ENCODE results near the gene CXCL13.
"Not testable (repeated sequence)": the region's sequence is repeated elsewhere in the genome, so short reads cannot be mapped to it uniquely, and the experiment has no call there.

Gene CXCL13, protein sequence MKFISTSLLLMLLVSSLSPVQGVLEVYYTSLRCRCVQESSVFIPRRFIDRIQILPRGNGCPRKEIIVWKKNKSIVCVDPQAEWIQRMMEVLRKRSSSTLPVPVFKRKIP

GRCh38 chr4:77605210-77605902 is at the start of gene CXCL13:
CXCL13 (plus strand) TSS chr4:77605820; CDS start chr4:77605866, 46 bp downstream.
- DNase-seq = no peak

GRCh38 chr4:77560170-77560569 is 45.5 kb upstream of the CXCL13 start:
- no peak for DNase-seq

DNA sequence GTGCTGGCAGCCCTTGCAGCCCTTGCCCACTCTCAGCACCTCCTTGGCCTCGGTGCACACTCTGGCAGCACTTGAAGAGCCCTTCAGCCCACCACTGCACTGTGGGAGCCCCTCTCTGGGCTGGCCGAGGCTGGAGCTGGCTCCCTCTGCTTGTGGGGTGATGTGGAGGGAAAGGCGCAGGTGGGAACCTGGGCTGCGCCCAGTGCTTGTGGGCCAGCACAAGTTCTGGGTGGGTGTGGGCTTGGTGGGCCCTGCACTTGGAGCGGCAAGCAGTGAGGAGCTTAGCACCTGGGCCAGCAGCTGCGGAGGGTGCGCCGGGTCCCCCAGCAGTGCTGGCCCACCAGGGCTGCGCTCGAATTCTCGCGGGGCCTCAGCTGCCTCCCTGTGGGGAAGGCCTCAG is 43.9 kb upstream of the CXCL13 start:
- not testable (repeated sequence) for DNase-seq

- no peak for DNase-seq
These were observed 41.4 kb upstream of the CXCL13 start for GRCh38 chr4:77564231-77564630.

DNA sequence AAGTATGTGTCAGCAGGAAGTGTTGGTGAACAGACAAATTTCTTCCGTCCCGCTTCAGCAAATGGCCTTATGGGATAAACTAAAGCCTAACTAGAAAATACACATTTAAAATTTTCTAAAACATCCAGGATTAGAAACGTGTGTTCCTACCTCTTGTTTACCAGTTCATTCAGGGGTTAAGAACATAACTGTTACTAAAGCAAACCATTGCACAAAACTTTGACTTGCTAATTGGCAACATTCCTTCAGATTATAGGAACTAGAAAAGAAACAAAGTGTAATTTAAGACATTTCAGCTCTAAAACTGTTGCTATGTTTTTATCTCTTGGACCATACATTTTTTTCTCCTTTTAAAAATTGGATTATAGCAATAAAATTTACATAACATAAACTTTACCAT is 39.5 kb upstream of the CXCL13 start:
- no peak for DNase-seq

DNA sequence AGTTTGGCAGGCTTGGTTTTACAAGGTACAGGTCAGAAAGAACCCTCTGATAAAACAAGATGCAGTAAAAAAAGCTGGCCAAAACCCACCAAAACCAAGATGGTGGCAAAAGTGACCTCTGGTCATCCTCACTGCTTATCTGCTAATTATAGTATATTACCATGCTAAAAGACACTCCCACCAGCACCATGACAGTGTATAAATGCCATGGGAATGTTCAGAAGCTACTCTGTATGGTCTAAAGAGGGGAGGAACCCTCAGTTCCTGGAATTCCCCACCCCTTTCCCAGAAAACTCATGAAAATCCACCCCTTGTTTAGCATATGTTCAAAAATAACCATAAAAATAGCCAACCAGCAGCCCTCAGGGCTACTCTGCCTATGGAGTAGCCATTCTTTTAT is 38.1 kb upstream of the CXCL13 start:
- DNase-seq = no peak

GRCh38 chr4:77570508-77571214 is 35.0 kb upstream of the CXCL13 start:
- not testable (repeated sequence) for DNase-seq

GRCh38 chr4:77576351-77576750 is 29.3 kb upstream of the CXCL13 start:
- DNase-seq = no peak

DNA sequence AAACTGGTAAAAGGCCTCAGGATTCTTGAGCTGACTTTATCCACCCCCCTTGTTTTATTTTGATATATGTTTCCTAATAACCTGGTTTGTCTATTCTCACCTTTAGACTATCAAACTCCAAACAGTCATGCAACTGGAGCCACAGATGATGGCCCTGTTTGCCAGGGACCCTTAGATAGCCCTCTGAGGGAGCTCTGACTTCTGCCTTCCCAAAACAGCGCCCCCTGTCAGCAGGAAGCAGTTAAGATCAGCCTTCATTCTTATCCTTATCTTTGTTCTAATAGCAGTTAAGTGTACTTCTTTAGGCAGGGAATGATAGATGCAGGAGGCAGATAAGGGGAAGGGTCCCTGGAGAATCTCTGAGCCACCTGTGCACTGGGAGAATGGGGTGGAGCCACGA is 27.5 kb upstream of the CXCL13 start:
- DNase-seq = no peak

DNA sequence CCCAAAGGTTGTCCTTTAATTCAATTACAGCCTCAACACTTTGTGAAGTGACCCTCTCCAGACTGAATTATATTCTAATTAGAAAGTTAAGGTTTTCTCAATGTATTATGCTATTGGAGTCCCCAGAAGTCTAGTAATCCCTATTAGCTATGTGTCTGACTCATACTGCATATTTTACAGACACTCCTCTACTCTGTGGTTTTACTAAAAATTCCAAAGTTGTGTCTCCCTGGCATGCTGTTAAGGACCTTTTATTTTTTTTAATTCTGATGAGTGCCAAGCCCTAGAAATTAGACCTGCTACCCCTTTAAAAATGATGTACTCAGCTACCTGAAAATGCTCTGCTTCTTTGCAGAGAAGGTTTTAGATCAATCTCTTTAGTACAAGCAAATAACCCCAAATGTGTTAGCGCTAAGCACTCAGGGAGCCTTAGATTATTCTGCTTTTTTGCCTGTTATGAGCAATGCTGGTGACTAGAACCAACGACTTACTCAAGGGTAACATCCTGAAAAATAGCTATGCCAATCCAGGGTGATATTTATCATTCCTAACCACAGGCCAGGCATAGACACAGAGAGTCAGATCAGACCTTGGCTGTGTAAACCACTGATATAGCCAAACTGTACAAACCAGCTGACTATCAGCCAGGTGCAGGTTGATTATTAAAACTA is 26.1 kb upstream of the CXCL13 start:
- DNase-seq = no peak

DNA sequence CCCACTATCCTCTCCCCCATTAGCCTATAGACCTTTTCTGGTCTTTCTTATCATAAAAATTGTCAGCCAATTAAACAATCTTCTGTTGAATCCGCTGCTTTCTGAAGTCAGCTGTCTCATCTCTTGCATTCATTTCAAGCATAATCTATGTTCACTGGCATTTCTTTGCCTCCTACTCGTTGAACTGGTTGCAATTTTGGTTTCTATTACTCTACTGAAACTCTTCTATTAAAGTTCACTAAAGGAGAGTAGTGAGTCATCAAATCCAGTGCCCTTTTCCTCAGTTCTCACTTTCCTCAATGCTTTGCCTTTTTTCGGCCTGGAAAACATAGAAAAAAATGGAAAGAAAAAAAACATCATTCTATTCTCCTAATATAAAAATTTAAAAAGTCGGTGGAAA is 23.9 kb upstream of the CXCL13 start:
- DNase-seq = no peak

GRCh38 chr4:77582156-77582555 is 23.5 kb upstream of the CXCL13 start:
- DNase-seq = no peak

DNA sequence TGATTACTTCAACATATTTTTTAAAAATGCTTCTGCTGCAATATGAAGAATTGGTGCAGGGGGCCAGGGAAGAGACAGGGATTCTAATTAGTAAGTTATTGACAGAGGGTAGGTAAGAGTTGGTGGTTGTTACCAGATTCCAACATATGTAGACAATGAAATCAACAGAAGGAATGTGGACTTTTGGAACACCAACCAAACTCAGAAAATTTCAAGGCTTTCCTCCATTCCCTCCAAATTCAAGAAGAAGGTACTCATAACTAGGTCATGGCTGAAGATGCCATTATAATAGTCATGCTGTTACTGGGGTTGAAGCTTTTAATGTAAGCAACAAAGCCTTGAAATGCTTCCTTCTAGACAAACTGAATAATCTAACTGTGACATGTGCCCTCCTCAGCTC is 22.9 kb upstream of the CXCL13 start:
- DNase-seq = no peak

- no peak for DNase-seq
These were observed 18.7 kb upstream of the CXCL13 start for GRCh38 chr4:77586951-77587383.

DNA sequence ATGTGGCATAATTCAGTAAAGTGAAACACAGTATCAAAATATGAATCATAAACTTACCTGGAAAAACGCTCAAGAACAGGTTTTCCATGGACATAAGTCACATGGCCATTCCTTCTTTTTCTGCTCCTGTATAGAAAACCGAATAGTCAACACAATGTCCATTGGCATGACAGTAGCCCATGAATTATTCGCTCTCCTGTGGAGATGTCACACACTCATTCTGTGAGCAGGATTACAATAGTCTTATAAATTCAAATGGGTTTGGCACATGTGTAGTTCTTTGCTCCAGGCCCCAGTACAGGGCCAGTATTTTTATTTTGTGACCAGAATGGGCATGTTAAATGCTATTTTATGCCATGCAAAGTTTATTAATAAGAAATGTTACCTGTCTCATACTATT is 15.1 kb upstream of the CXCL13 start:
- no peak for DNase-seq

DNA sequence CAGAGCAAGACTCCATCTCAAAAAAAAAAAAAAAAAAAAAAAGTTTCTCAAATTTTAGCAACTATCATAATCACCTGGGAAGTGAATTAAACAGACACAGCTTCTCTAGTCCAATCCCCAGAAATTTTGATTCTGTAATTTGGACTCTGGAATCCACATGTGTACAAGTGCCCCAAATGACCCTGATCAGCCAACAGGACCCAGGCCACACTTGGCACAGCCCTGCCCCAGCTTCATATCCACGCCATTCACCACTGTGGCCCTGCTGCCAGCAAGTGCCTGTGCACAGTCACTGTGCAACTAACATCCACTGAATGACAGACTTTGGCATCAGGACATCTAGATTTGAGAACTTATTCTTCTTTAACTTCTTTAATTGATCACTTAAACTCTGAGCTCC is 14.1 kb upstream of the CXCL13 start:
- DNase-seq = no peak

DNA sequence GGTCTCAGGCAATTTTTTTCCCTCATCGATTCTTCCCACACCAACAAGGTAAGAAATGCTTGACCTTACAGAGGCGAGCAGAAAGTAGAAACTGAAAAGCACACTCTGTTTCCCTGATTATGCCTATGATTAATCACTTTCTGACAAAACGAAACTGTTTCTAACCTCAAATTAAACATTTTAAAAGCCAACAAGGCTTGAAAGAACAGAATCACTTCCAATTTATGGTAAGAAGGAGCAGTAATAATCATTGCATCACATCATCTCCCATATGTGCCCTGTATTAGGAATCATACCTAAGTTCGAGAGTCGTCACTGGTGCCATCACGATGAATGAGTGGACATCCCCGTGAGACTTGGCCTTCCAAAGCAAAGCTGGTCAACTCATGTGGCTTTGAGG is 12.5 kb upstream of the CXCL13 start:
- no peak for DNase-seq

DNA sequence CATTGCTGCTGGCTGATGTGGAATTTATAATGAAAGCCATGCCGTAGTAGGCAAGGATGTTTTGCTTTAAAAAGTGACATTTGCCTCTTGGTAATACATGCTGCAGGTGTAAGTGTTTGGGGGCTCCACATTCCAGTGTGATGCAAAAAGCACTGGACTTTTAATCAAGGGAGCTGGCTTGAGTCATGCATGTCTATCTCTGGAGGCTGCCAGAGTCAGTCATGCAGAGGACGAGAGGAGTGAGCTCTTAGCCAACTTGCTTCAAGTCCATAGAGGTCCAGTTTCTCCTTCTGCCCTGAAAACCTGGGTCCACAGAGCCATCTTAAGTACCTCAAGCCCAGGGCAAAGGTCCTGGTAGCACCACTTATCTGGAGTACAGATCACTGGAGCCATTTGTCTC is 11.6 kb upstream of the CXCL13 start:
- DNase-seq = no peak

- DNase-seq = no peak
These were observed 10.2 kb upstream of the CXCL13 start for GRCh38 chr4:77595364-77595973.

DNA sequence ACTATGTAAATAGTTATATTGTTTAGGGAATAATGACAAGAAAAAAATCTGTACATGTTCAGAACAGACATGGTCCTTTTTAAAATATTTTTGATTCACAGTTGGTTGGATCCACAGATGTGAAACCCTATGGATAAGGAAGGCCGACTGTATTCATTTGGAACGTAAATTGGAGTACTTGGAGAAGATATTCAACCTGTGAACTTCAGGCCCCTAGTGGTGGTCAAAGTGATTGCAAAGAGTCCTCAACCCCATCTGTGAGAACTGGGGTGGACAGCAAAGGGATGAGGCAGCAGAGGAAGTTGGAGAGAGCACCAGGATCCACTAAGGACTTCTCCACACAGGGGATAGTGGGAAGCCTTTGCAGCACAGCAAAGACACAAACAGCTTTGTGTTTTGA is 6.2 kb upstream of the CXCL13 start:
- DNase-seq = no peak

DNA sequence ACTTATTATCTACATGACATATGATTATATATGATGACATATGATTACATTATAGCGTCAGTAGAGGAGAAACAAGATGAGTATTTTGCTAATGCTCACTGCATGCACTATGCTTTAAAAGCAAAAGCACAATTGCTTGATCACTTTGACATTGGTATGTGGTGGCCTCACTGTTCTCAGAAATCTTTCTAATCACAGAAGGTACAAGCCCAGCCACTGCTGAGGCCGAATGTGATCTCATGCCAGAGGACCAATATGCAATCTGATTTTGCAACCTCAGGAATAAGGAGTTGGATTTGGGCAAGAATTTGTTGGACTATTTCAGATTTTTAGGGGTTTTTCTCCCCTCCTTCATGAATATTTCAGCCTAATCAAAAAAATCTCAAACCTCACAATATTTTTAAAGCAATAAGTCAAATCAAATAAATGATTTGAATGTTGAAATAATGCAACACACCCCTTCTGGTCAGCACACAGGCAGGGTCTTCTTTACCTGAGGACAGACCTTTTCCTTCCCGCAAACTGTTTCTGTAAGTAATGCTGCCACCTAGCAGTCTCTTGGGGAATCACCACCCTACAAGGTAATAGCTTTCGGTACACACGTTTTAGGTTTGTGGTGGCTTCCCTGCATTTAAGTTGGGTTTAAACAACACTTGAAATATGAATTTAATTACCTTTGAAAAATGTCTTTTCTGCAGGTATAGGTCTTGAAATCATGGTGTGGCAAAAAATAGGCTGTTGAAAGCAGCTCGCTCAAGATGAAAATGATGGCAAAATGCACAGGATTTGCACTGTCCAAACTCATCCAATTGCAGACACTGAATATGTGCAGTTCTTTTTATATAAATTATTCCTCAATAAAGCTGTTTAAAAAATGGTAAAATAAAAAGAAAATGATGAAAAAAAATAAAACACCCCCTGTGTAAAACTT is 4.8 kb upstream of the CXCL13 start:
- peak in 1 of 51 donors; percentile 1 for DNase-seq
